Neuronal stem cell (in vitro differentiated cells): ENCODE results near the gene METTL21A. TPM values are rescaled to one million over a fixed set of nuclear protein-coding genes. Genes with fewer than 3 reads are reported as not detected.
A peak's percentile ranks its signal among the peaks of the same experiment; 100 is the strongest.

ENCODE experiments used
- DNase-seq: peaks from one replicate; pipeline ENCODE4 v3.0.0-alpha.2; 2013; ENCODE audit warnings: low spot score
- H2AFZ ChIP-seq: one replicate; pipeline ENCODE4 v1.6.1; 2013; ENCODE audit warnings: mild to moderate bottlenecking, low read length, inconsistent platforms
- H2AK5ac ChIP-seq: 2 replicates; pipeline ENCODE4 v1.6.1; 2013; ENCODE audit warnings: low read depth, mild to moderate bottlenecking, inconsistent platforms, low read length, moderate library complexity, mixed read lengths
- H2BK120ac ChIP-seq: 2 replicates; pipeline ENCODE4 v1.6.1; 2013; ENCODE audit warnings: low read depth, mild to moderate bottlenecking, inconsistent platforms, low read length, moderate library complexity, mixed read lengths
- H2BK12ac ChIP-seq: one replicate; pipeline ENCODE4 v1.6.1; 2013; ENCODE audit warnings: low read length, inconsistent platforms
- H2BK15ac ChIP-seq: 2 replicates; pipeline ENCODE4 v1.6.1; 2013; ENCODE audit warnings: mild to moderate bottlenecking, low read length, inconsistent platforms, mixed read lengths
- H2BK5ac ChIP-seq: one replicate; pipeline ENCODE4 v1.6.1; 2013; ENCODE audit warnings: inconsistent platforms, mild to moderate bottlenecking, low read length, moderate library complexity
- H3K14ac ChIP-seq: one replicate; pipeline ENCODE4 v1.6.1; 2013; ENCODE audit warnings: low read length, inconsistent platforms
- H3K18ac ChIP-seq: 2 replicates; pipeline ENCODE4 v1.6.1; 2013; ENCODE audit warnings: low read length, inconsistent platforms
- H3K23ac ChIP-seq: 2 replicates; pipeline ENCODE4 v1.6.1; 2013; ENCODE audit warnings: low read depth, mild to moderate bottlenecking, mixed read lengths, low read length, inconsistent platforms; ENCODE audit not compliant: poor library complexity
- H3K27ac ChIP-seq: replicated peaks from 3 replicates; pipeline ENCODE4 v1.5.1; 2013; ENCODE audit warnings: low read length, inconsistent platforms
- H3K27me3 ChIP-seq, 3 experiments: 2 replicates each; pipeline ENCODE4 v1.6.1; 2013; ENCODE audit warnings: low read length in 3 of 3, mild to moderate bottlenecking in 2 of 3, inconsistent platforms in 1 of 3, low read depth in 1 of 3, mixed read lengths in 1 of 3, moderate library complexity in 1 of 3; ENCODE audit not compliant: control insufficient read depth in 3 of 3, insufficient read depth in 3 of 3
- H3K36me3 ChIP-seq, 2 donors: replicated peaks in 1 of 2; 2 replicates each; pipeline ENCODE4 v1.6.1; 2013; ENCODE audit warnings: low read length in 2 of 2; ENCODE audit not compliant: control insufficient read depth in 2 of 2, insufficient read depth in 2 of 2
- H3K4ac ChIP-seq: 2 replicates; pipeline ENCODE4 v1.6.1; 2013; ENCODE audit warnings: inconsistent platforms, mild to moderate bottlenecking, low read length, moderate library complexity
- H3K4me1 ChIP-seq, 2 donors: 1 replicate in 1 of 2; 2 replicates in 1 of 2; pipeline ENCODE4 v1.6.1; 2013; ENCODE audit warnings: low read length in 2 of 2, low read depth in 1 of 2; ENCODE audit not compliant: control insufficient read depth in 2 of 2, insufficient read depth in 1 of 2
- H3K4me2 ChIP-seq: one replicate; pipeline ENCODE4 v1.6.1; 2013; ENCODE audit warnings: mild to moderate bottlenecking, low read length, inconsistent platforms; ENCODE audit not compliant: insufficient read depth, poor library complexity, severe bottlenecking
- H3K4me3 ChIP-seq, 2 donors: 2 replicates each; pipeline ENCODE4 v1.5.1; 2013; ENCODE audit warnings: low read length in 2 of 2, mild to moderate bottlenecking in 2 of 2, inconsistent platforms in 1 of 2, moderate library complexity in 1 of 2
- H3K79me1 ChIP-seq: one replicate; pipeline ENCODE4 v1.6.1; 2013; ENCODE audit warnings: low read depth, mild to moderate bottlenecking, inconsistent platforms, low read length, moderate library complexity
- H3K9ac ChIP-seq: one replicate; pipeline ENCODE4 v1.6.1; 2013; ENCODE audit warnings: mild to moderate bottlenecking, low read depth, low read length, inconsistent platforms; ENCODE audit not compliant: poor library complexity
- H3K9me3 ChIP-seq, 2 donors: replicated peaks in 1 of 2; 2 replicates each; pipeline versions ENCODE3 to v1.6.1; 2013; ENCODE audit warnings: low read length in 2 of 2, mild to moderate bottlenecking in 2 of 2, inconsistent platforms in 1 of 2, low read depth in 1 of 2, mixed read lengths in 1 of 2, moderate library complexity in 1 of 2; ENCODE audit not compliant: control insufficient read depth in 2 of 2, insufficient read depth in 1 of 2
- H4K8ac ChIP-seq: one replicate; pipeline ENCODE4 v1.6.1; 2013; ENCODE audit warnings: low read depth, mild to moderate bottlenecking, inconsistent platforms, low read length, moderate library complexity
- H4K91ac ChIP-seq: one replicate; pipeline ENCODE4 v1.6.1; 2013; ENCODE audit warnings: low read length, low read depth, mild to moderate bottlenecking, inconsistent platforms; ENCODE audit not compliant: poor library complexity
- WGBS, 2 donors: extraction: QIAGEN DNeasy Blood & Tissue Kit; methylation state at CpG; one replicate each; pipeline ENCODE4 v1.1.7; 2013; ENCODE audit warnings: missing lambda C conversion rate in 2 of 2, mixed read lengths in 1 of 2; ENCODE audit not compliant: insufficient read length in 2 of 2, insufficient replicate concordance in 1 of 2; ENCODE audit errors: extremely low coverage in 2 of 2; 5-methylcytosine and 5-hydroxymethylcytosine counted together
- polyA plus RNA-seq, 2 experiments: library from polyadenylated mRNA; stranded (reverse); fragments of 200-250 nt; gene quantifications; one replicate each; pipeline ENCODE4 v1.2.3, GENCODE V29; 2013

METTL21A gene
- 58.1 TPM for polyA plus RNA-seq (2013, experiment 1 of 2)
- 58.4 TPM for polyA plus RNA-seq (2013, experiment 2 of 2)

DNA sequence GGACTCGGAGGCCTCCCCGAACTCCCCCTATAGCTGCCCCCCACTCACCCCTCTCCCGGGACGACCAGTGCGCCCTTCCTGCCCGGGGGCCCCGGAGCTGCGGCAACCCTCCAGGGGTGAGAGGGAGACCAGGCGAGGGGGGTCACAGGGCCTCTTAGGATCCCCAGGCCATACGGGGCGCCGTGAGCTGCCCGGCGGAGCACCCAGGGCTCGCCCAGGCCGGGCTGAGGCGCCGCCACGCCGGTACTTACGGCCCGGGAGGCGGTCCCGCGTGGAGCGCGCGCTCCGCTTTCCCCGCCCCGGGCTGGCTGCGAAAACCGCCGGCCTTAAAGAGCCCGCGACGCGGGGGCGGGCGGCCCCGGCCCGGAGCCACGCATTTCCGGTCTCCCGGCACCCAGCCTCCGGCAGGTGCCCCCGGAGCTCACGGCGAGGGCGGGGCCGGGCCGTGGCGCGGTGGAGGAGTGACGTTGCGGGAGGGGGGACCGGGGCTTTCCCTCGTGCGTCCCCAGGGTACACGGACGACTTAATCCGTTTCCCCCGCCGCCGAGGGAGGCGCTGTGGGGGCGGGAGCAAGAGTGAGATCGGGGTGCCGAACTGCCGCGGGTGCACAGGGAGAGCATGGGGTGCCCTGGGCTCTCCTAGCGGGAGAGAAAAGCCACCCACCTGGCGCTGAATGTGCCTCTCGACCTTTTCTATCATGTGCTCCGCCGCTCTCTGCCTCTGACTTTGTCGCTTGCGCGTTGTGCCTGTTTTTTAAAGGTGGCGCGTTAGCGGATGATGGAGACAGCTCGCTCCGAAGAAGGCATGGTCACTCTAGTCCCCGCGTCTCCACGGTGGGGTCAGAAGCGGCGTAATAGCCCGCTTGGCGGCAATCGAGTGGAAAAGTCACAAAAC, at the start of gene METTL21A:
Gene METTL21A (minus strand): TSS at position 381 of the 894 bp plus-strand sequence. CDS start 1,019 bp downstream, outside the sequence.
- H2BK12ac ChIP-seq = peak within 1 kb of the TSS; percentile 58
- H4K8ac ChIP-seq = no peak within 1 kb of the TSS
- peak; percentile 72 for DNase-seq
- WGBS, 2 donors = no CpG with 5 or more reads among the region's 92 CpGs
- H3K9me3 ChIP-seq = no peaks in the 10 kb centered on the region
- peak within 1 kb of the TSS; percentile 93 for H3K4ac ChIP-seq
- peak within 1 kb of the TSS; percentile 93 for H3K27ac ChIP-seq
- peaks cover 0 to 2% (median 0%) of the 10 kb centered on the region in 3 experiments for H3K27me3 ChIP-seq
- no peaks in the 10 kb centered on the region for H3K4me1 ChIP-seq
- H3K36me3 ChIP-seq = peaks cover 9 to 32% of the 10 kb centered on the region in 2 donors
- peak within 1 kb of the TSS; percentile 86 to 87 for H3K4me3 ChIP-seq
- peak within 1 kb of the TSS; percentile 89 for H3K14ac ChIP-seq
- H3K79me1 ChIP-seq = peaks cover 2% of the 10 kb centered on the region
- H2BK5ac ChIP-seq = peak within 1 kb of the TSS; percentile 98
- peak within 1 kb of the TSS; percentile 100 for H2AFZ ChIP-seq
- H3K23ac ChIP-seq = peak within 1 kb of the TSS; percentile 91
- peak within 1 kb of the TSS; percentile 91 for H2BK15ac ChIP-seq
- peak within 1 kb of the TSS; percentile 99 for H3K18ac ChIP-seq
- H2BK120ac ChIP-seq = peak within 1 kb of the TSS; percentile 61
- peak within 1 kb of the TSS; percentile 63 for H2AK5ac ChIP-seq
- H3K9ac ChIP-seq = peak within 1 kb of the TSS; percentile 86
- H4K91ac ChIP-seq = peak within 1 kb of the TSS; percentile 12
- peak within 1 kb of the TSS; percentile 94 for H3K4me2 ChIP-seq

DNA sequence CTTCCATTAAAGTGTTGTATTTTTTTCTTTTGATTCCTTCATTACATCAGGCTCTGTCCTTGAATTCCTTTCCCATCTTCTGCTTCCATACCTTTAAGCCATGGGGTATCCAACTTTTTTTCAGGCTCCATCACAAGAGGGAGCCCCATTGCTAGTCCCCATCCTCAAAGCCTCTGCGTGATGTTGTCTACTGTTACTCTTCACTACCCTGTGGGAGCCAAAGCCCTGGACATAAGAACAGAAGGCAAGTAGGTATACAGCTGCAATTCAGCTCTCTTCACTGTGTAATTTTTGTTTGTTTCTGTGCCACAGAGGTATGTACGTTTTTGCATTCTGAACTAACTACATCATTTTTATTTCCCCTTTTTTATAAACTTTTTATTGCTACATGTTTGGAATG, 49.6 kb upstream of the METTL21A start:
- no peak overlapping the region for H2AK5ac ChIP-seq
- H3K36me3 ChIP-seq = no peaks in the 10 kb centered on the region
- no CpG with 5 or more reads among the region's 2 CpGs for WGBS, 2 donors
- no peak overlapping the region for H2AFZ ChIP-seq
- H3K4me3 ChIP-seq = no peak overlapping the region
- H3K18ac ChIP-seq = no peak overlapping the region
- H3K27me3 ChIP-seq = no peaks in the 10 kb centered on the region
- H3K79me1 ChIP-seq = no peaks in the 10 kb centered on the region
- no peak overlapping the region for H3K27ac ChIP-seq
- H4K91ac ChIP-seq = no peak overlapping the region
- no peaks in the 10 kb centered on the region for H3K9me3 ChIP-seq
- H3K9ac ChIP-seq = no peak overlapping the region
- no peak overlapping the region for H3K4ac ChIP-seq
- no peak overlapping the region for H3K4me2 ChIP-seq
- no peak overlapping the region for H3K23ac ChIP-seq
- no peak overlapping the region for H2BK120ac ChIP-seq
- H2BK5ac ChIP-seq = no peak overlapping the region
- H2BK15ac ChIP-seq = no peak overlapping the region
- H4K8ac ChIP-seq = no peak overlapping the region
- DNase-seq = no peak
- H3K14ac ChIP-seq = no peak overlapping the region
- H2BK12ac ChIP-seq = no peak overlapping the region
- H3K4me1 ChIP-seq = no peaks in the 10 kb centered on the region

DNA sequence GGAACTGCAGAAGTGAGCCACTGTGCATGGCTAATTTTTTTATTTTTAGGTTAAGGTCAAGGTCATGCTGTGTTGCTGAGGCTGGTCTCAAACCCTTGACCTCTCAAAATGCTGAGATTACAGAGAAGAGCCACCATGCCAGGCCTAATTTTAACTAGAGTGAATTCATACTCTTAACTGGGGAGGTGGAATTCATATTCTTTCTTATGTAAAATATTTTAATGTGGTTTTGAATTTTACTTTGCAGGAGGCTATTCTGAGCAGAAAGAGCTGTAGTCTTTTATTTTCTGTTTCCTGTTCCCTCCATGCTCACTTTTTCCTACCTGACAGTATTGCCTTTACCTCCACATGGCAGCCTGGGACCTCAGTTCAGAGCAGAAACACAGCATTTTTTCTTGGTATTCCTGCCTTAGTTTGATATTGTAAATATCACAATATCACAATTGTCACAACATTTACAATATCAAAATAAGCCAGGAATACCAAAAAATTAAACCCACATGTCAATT, 49.1 kb upstream of the METTL21A start:
- H3K9me3 ChIP-seq = no peaks in the 10 kb centered on the region
- H3K18ac ChIP-seq = no peak overlapping the region
- H3K79me1 ChIP-seq = no peaks in the 10 kb centered on the region
- no peak overlapping the region for H3K9ac ChIP-seq
- H4K8ac ChIP-seq = no peak overlapping the region
- no peaks in the 10 kb centered on the region for H3K4me1 ChIP-seq
- no peak overlapping the region for H3K23ac ChIP-seq
- no peak overlapping the region for H2BK5ac ChIP-seq
- H3K4me3 ChIP-seq = no peak overlapping the region
- no peak overlapping the region for H2AK5ac ChIP-seq
- no peak overlapping the region for H2BK12ac ChIP-seq
- H3K36me3 ChIP-seq = no peaks in the 10 kb centered on the region
- H3K4ac ChIP-seq = no peak overlapping the region
- H2BK15ac ChIP-seq = no peak overlapping the region
- H3K27me3 ChIP-seq = no peaks in the 10 kb centered on the region
- no peak overlapping the region for H2AFZ ChIP-seq
- no peak overlapping the region for H3K14ac ChIP-seq
- H3K4me2 ChIP-seq = no peak overlapping the region
- no peak overlapping the region for H4K91ac ChIP-seq
- H3K27ac ChIP-seq = no peak overlapping the region
- DNase-seq = no peak
- H2BK120ac ChIP-seq = no peak overlapping the region

DNA sequence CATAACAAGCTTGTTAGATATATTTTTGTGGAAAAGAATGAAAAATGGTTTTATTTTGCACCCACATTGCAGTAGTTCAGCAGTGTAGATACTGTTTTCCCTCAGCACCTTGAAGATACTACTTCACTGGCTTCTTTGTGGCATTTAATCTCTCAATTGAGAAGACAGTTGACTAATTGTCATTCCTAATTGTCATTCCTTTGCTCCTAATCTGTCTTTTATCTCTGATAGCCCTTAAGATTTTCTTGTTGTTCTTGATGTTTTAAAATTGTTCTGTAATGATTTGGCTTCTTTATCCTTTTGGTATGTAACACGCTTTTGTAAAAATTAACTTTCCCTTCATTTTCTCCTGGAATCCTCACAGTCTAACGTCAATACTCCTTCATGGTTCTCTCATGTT, 48.2 kb upstream of the METTL21A start:
- Histone ChIP-seq H3K4me1 (no peaks in the 10 kb centered on the region), H3K9ac (no peak overlapping the region), H2AFZ (no peak overlapping the region), H2BK15ac (no peak overlapping the region), H4K8ac (no peak overlapping the region), H3K4ac (no peak overlapping the region), H3K27ac (no peak overlapping the region), H3K36me3 (no peaks in the 10 kb centered on the region), H2BK120ac (no peak overlapping the region), H4K91ac (no peak overlapping the region), H3K4me3 (no peak overlapping the region), H2BK12ac (no peak overlapping the region), H2BK5ac (no peak overlapping the region), H3K4me2 (no peak overlapping the region), H2AK5ac (no peak overlapping the region), H3K9me3 (no peaks in the 10 kb centered on the region), H3K27me3 (no peaks in the 10 kb centered on the region), H3K23ac (no peak overlapping the region), H3K79me1 (no peaks in the 10 kb centered on the region), H3K14ac (no peak overlapping the region), H3K18ac (no peak overlapping the region)
- WGBS, 2 donors = no CpG with 5 or more reads among the region's 2 CpGs
- DNase-seq = no peak
